Jurkat, Clone E6-1 (cell line): ENCODE measurements around the gene CHAF1A.

Source experiments
- DNase-seq: peaks from one replicate; pipeline ENCODE4 v3.0.0-alpha.2; 2011; ENCODE audit warnings: low read depth, low spot score
- H3K4me3 ChIP-seq: 2 replicates; pipeline ENCODE4 v1.5.1; 2011; ENCODE audit warnings: mild to moderate bottlenecking, low read length, control low read depth, moderate library complexity

Gene CHAF1A

GRCh38 chr19:4376028-4376670 lies 26.3 kb upstream of the CHAF1A start:
- no peak overlapping the region for H3K4me3 ChIP-seq
- no peak for DNase-seq

DNA sequence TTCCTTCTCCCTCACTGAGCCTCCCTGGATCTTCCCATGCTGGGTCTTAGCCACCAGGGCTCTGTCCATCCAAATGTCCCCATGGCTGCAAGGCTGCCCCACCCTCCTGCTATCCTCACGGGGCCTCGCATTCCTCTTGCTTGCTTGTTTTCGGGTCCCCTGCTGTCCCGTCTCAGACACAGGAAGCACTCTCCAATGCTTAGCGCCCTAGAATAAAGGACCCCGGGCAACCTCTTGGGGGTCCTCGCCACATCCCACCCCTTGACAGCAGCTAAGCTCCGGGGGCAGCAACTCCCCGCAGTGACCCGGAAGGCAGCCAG lies 25.8 kb upstream of the CHAF1A start:
- DNase-seq, result no peak
- no peak overlapping the region for H3K4me3 ChIP-seq

- DNase-seq, result no peak
- H3K4me3 ChIP-seq, result no peak overlapping the region
These were observed 25.3 kb upstream of the CHAF1A start for GRCh38 chr19:4376991-4377781.

- H3K4me3 ChIP-seq, result no peak overlapping the region
- no peak for DNase-seq
These were observed 23.6 kb upstream of the CHAF1A start for GRCh38 chr19:4378886-4379285.

DNA sequence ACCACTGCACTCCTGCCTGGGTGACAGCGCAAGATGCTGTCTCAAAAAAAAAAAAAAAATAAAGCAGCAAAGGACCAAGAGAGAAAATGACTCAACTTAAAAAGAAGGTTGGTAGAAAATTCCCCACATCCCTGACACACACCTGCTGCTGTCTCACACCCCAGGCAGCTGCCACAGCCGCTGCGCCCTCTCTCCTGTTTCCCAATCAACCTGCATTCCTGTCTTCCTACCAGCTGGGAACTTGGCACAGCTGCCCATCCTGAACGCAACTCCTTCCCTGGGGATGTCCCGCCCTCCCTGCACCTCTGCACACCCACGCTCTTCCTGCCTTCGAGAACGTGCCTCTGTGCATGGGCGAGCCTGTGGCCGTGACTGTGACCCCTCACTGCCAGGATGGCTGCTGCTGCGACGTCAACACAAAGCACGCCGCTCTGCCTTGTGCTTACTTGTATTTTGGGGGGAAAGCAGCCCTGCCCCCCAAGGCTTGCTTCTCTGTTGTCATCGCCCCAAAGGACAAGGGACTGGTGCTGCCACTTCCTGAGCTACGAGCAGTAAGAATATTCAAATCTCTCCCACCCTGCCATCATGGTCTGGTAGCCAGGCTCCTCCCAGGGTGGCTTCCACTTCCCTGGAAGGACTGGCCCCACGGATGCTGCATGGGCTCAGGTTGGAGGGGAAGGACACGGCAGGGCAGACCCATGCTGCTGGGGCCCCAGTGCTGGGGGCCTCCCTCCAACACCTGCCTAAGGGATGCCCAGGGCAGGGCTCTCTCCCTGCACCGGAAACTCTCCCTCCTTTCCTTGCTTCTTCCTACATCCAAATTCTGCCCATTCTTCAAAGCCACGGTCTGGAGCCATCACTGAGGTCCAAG lies 22.8 kb upstream of the CHAF1A start:
- no peak overlapping the region for H3K4me3 ChIP-seq
- DNase-seq, result no peak

DNA sequence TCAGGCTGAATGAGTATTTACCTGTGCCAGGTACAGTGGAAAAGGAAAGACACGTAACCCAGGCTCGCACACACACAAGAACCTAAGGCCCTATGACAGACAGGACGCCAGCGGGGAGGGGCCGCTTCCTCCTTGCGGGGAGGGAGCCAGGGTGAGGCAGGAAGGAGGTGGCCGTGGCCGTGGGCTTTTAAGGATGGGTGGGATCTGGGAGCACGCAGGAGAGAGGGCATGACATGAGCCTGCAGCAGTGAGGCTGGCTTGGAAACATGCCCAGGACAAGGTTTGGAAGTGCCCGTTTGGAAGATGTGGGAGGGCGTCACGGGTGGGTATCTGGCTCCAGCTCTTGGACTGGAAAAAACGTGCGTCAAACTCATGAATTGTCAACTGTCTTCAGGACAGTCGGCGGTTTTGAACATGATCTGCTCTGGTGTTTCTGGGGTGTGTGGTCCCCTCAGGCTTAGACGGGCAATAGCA lies 22.1 kb upstream of the CHAF1A start:
- no peak overlapping the region for H3K4me3 ChIP-seq
- no peak for DNase-seq

DNA sequence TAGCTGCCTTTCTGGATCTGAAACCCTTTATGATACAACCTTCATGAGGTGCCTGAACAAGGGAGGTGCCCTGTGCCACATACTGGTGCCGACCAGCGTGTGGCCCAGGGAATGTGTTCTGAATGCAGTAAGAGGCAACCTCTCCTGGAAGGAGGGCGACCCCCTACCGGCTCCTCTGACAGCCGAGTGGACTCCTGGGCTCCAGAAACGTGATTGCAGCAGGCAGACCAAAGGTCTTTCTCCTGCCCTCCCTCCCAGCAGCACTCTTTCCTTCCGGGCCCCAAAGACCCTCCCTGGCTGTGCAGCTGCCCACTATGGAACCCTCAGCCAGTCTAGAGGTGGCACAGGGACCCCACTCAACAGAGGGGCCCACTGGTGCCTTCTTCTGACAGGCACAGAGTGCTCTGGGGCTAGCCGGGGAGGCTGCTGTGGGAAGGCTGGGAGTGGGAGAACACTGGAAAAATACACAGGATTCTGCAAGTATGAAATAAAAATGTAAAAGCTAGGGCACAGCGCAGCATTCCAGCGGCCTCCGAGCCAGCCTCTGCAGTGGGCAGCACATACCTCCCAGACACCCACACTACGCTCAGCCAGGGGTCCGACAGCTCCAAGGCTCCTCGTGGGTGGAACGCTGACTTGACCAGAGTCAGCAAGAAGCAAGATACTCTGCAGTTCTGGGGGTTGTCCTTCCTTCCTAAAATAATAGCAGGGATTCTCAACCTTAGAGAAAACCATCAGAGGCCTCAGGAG lies 17.0 kb upstream of the CHAF1A start:
- H3K4me3 ChIP-seq, result no peak overlapping the region
- DNase-seq, result no peak

GRCh38 chr19:4386041-4386782 lies 16.2 kb upstream of the CHAF1A start:
- no peak for DNase-seq
- H3K4me3 ChIP-seq, result no peak overlapping the region

DNA sequence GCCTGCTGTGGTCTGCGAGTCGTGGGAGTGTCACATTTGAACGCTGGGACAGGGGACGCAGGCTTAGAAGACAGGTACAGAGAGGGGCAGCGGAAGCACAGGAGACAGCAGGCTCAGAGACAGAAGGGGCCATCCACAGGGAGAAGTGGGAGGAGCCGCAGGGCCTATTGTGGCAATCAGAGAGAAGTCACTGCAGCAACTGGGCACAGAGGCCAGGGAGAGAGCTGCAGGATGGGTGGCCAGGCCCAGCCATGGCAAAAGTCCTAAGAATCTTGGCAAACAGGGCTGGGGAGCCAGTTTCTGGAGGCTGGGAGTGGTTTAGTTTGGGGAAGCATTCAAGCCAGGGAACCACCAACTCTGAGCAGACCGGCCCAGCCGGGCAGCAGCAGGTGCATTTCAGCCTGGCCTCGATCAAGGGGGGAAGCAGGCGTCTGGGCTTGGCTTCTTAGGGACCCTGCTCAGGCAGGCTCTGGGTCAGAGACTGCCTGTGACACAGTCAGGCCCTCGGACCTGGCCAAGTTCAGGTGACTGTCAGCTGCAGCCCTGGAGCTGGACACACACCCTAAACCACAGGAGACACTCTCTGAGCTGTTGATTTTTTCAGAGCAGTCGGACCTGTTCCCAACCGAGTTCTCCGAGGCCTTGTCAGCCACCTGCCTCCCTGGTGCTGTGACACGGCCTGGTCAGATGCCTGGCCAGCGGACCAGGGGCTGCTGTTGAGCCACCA lies 13.9 kb upstream of the CHAF1A start:
- H3K4me3 ChIP-seq, result no peak overlapping the region
- no peak for DNase-seq

DNA sequence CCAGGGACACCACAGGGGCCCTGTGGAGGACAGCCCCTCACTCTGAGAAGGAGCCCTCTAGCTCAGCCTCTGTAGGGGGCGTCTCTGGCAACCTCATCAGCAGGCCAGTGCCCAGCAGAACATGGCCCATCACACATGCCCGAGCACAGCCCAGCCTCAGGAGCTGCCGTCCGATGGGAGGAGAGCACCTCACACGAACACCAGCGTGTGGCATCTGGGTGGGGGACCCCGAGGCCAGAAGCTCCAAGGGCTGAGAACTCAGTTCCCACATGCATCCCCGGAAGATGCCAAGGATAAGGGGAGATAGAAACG lies 13.4 kb upstream of the CHAF1A start:
- DNase-seq, result no peak
- H3K4me3 ChIP-seq, result no peak overlapping the region

DNA sequence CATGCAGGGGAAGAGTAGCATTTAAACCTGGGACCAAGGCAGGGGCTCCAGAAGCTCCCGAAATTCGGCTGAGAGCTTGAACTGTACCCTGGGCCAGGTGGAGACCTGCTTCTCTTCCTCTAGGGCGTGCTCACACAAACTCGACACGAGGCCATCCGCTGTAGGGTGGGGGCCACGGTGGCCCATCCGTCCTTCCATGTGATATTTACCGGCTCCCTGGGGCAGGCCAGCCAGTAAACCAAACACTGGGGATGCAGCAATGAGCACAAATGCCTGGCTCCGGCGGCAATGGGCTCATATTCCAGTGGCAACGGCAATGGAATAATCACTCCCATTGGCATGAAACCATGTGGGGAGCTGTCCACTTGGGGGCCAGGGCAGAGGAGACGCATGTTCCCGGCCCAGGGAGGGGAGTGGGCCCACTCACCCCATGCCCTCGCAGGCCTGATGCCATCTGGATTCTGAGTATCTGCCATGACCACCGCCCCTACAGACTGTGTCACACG lies 12.9 kb upstream of the CHAF1A start:
- no peak for DNase-seq
- no peak overlapping the region for H3K4me3 ChIP-seq

DNA sequence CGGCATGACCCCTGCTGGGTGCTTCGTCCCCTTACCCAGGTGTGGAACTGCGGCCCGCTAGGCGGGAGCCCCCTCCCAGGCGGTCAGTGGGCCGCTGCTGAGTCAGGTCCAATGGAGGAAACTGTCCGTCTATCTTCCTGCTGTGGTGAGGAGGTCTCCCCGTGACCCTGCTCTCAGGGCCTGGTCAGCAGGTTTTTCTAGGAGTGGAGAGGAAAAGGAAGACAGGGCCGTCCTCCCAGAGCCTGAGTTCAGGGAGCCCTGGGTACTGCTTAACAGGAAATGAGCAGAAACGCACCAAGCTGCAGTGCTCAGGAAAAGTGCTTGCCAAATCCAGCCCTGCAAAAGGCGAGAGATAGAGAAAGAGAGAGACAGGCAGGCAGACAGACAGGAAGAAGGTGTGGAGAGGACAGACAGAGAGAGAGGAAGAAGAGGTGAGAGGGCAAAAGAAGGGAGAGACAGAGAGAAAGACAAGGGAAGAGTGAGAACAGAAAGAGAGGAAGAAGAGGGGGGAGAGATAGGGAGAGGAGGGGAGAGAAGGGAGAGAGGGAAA lies 12.3 kb upstream of the CHAF1A start:
- H3K4me3 ChIP-seq, result no peak overlapping the region
- DNase-seq, result no peak

DNA sequence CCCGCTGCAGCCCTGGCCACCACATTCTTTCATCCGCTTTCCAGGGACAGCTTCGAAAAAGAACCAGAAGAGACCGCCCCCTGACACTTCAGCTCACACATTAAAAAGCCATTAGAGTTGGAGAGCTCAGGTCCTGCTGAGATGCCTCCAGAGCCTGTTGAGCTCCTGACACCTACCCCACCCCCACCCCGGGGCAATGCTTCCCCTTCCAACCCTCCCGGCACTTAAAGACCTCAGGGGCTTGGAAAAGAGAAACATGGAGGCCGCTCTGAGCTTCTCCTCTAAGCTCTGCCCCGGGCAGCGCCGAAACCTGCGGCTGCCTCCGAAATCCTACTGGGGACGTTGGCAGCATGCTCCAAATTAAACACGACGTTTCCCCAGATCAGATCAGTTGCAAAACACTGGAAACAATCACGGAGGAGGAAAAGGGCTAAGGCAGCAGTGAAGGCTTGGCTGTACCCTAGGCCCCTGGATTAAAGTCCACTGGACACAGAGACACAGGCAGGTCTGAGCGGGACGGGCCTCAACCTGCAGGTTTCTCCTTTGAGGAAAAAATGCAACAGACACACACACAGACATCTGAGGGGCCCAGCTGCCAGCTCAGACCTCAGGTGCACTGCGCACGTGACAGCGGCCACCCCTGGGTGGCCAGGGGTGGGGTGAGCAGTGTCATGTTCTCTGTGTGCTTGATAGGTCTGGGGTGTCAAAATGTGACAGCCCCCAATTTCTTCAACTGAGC lies 11.7 kb upstream of the CHAF1A start:
- H3K4me3 ChIP-seq, result no peak overlapping the region

GRCh38 chr19:4391306-4391693 lies 11.1 kb upstream of the CHAF1A start:
- no peak overlapping the region for H3K4me3 ChIP-seq
- DNase-seq, result no peak

More for the DNA sequence above, 11.7 kb upstream of the CHAF1A start:
- DNase-seq, result no peak

- no peak for DNase-seq
- no peak overlapping the region for H3K4me3 ChIP-seq
These were observed 10.5 kb upstream of the CHAF1A start for GRCh38 chr19:4391701-4392483.

DNA sequence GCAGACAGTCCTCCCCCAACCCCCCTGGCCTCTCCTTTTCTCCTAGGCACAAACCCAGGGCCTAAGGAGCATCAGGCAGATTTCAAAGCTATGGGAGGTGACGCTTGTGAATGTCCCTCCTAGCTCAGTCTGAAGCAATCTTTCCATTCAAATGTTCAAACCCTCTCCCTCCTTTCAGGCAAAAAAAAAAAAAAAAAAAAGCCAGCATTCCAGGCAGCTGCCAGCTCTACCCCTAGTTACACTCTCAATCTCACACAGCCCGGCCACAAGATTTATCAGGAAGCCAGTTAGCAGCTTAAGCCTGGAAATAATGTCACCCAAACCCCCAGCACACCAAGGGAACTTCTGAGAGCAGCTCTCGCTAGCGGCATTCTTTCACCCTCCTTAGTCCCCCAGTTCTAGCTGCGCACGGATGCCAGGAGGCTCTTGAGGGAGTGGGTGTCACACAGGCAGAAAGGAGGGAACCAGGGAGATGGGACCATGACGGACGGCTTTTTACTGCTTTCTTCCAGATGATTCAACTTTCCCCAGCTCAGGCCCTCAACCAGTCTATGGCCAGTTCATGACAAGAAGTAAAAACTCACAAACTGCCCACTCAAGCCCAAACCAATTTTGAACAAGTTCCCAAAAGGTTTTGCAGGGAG lies 8.4 kb upstream of the CHAF1A start:
- DNase-seq, result no peak
- no peak overlapping the region for H3K4me3 ChIP-seq
